Measurements from ENCODE around the gene TIMM23.

DNA sequence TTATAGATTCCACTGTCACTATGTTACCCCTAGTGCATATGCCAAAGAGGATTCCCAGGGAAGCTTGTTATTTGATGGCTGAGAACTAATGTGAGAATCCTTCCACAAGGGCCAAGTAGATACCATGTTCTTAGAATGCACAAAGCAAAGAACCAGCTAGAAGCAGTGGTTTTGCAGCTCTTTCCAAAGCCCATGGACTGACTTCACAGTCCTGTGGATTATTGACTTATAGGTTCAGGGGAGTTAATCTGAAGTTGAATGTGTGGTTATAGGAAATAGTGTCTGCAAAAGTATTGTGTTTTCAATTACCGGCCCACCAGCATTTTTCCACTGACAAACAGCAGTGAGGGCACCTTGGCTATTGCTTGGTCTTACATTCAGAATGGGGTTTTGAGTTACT is 28.2 kb downstream of the TIMM23 start:
- TF ChIP-seq, protein P1, sequence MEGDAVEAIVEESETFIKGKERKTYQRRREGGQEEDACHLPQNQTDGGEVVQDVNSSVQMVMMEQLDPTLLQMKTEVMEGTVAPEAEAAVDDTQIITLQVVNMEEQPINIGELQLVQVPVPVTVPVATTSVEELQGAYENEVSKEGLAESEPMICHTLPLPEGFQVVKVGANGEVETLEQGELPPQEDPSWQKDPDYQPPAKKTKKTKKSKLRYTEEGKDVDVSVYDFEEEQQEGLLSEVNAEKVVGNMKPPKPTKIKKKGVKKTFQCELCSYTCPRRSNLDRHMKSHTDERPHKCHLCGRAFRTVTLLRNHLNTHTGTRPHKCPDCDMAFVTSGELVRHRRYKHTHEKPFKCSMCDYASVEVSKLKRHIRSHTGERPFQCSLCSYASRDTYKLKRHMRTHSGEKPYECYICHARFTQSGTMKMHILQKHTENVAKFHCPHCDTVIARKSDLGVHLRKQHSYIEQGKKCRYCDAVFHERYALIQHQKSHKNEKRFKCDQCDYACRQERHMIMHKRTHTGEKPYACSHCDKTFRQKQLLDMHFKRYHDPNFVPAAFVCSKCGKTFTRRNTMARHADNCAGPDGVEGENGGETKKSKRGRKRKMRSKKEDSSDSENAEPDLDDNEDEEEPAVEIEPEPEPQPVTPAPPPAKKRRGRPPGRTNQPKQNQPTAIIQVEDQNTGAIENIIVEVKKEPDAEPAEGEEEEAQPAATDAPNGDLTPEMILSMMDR (IDR thresholded peaks at IDR 0.05), result no peak
- no peak for TF ChIP-seq POLR2AphosphoS5 (IDR thresholded peaks at IDR 0.05)
- no peak for TF ChIP-seq POLR2A (IDR thresholded peaks at IDR 0.05)

All from sigmoid colon (tissue), 4 donors.